HepG2 (cell line): ENCODE measurements around the gene PIP4K2B. TPM values are rescaled to one million over a fixed set of nuclear protein-coding genes. Genes with fewer than 3 reads are reported as not detected.

ENCODE experiments used
- AGO2 ChIP-seq: fragments of 200-400 bp; formaldehyde crosslinking; optimal IDR thresholded peaks from 2 replicates; pipeline ENCODE3; 2017; ENCODE audit warnings: mild to moderate bottlenecking, low read depth, low read length, moderate library complexity
- BCL6 ChIP-seq: IDR thresholded peaks from 2 replicates; pipeline ENCODE4 v1.6.1; 2016; ENCODE audit warnings: missing genetic modification reagents, missing compliant biosample characterization
- DNMT1 ChIP-seq: sonication (generic); formaldehyde crosslinking; IDR thresholded peaks from 2 replicates; pipeline ENCODE4 v1.5.1; 2020; ENCODE audit warnings: mild to moderate bottlenecking, missing genetic modification reagents
- EEA1 ChIP-seq: sonication (generic); formaldehyde crosslinking; IDR thresholded peaks from 2 replicates; pipeline ENCODE4 v1.5.1; 2020; ENCODE audit warnings: mild to moderate bottlenecking, missing genetic modification reagents, borderline replicate concordance
- ERF ChIP-seq: IDR thresholded peaks from 2 replicates; pipeline ENCODE4 v1.6.1; 2018; ENCODE audit warnings: missing biosample characterization, missing genetic modification reagents
- MED13 ChIP-seq: sonication (generic); formaldehyde crosslinking; IDR thresholded peaks from 2 replicates; pipeline ENCODE4 v1.5.0; 2020; ENCODE audit warnings: missing genetic modification reagents
- NCOA2 ChIP-seq: sonication (generic); formaldehyde crosslinking; IDR thresholded peaks from 2 replicates; pipeline ENCODE4 v1.8.0; 2022; ENCODE audit warnings: inconsistent platforms
- POGK ChIP-seq: sonication (generic); formaldehyde crosslinking; conservative IDR thresholded peaks from 2 replicates; pipeline ENCODE4 v1.8.0; 2022; ENCODE audit warnings: mild to moderate bottlenecking, moderate library complexity, missing genetic modification reagents
- POLR2A ChIP-seq, 2 experiments: IDR thresholded peaks; 2 replicates each; pipeline ENCODE4 v1.6.1; 2011; ENCODE audit warnings: low read depth in 2 of 2, low read length in 2 of 2, mild to moderate bottlenecking in 1 of 2, moderate library complexity in 1 of 2; ENCODE audit not compliant: insufficient read depth in 1 of 2
- RBM22 ChIP-seq: fragments of 200-400 bp; formaldehyde crosslinking; optimal IDR thresholded peaks from 2 replicates; pipeline ENCODE3; 2017; ENCODE audit warnings: mild to moderate bottlenecking, low read length, moderate library complexity
- SAFB2 ChIP-seq: sonication (generic); formaldehyde crosslinking; IDR thresholded peaks from 2 replicates; pipeline ENCODE4 v1.5.1; 2020; ENCODE audit warnings: missing genetic modification reagents, low read depth, mild to moderate bottlenecking, borderline replicate concordance
- SATB2 ChIP-seq: sonication (generic); formaldehyde crosslinking; IDR thresholded peaks from 2 replicates; pipeline ENCODE4 v1.5.0; 2020; ENCODE audit warnings: missing genetic modification reagents
- SP5 ChIP-seq: IDR thresholded peaks from 2 replicates; pipeline ENCODE4 v1.6.1; 2016; ENCODE audit warnings: low read depth, borderline replicate concordance
- SRY ChIP-seq: sonication (generic); formaldehyde crosslinking; IDR thresholded peaks from 2 replicates; pipeline ENCODE4 v1.8.0; 2022; ENCODE audit warnings: mild to moderate bottlenecking, missing genetic modification reagents
- ZMYM3 ChIP-seq: sonication (generic); formaldehyde crosslinking; IDR thresholded peaks from 2 replicates; pipeline ENCODE4 v1.5.1; 2020; ENCODE audit warnings: mild to moderate bottlenecking, missing genetic modification reagents
- ZNF263 ChIP-seq: sonication (generic); formaldehyde crosslinking; IDR thresholded peaks from 2 replicates; pipeline ENCODE4 v1.4.0; 2020; ENCODE audit warnings: missing genetic modification reagents
- ZNF343 ChIP-seq: sonication (generic); formaldehyde crosslinking; IDR thresholded peaks from 2 replicates; pipeline ENCODE4 v1.4.0; 2020; ENCODE audit warnings: mild to moderate bottlenecking, missing genetic modification reagents
- ZNF44 ChIP-seq: sonication (generic); formaldehyde crosslinking; IDR thresholded peaks from 2 replicates; pipeline ENCODE4 v1.5.1; 2020; ENCODE audit warnings: mild to moderate bottlenecking, missing genetic modification reagents
- ZNF468 ChIP-seq: sonication (generic); formaldehyde crosslinking; IDR thresholded peaks from 2 replicates; pipeline ENCODE4 v1.8.0; 2022; ENCODE audit warnings: mild to moderate bottlenecking, moderate library complexity, missing genetic modification reagents
- ZNF75D ChIP-seq: sonication (generic); formaldehyde crosslinking; IDR thresholded peaks from 2 replicates; pipeline ENCODE4 v1.8.1; 2023; ENCODE audit warnings: missing genetic modification reagents, mild to moderate bottlenecking, borderline replicate concordance
- ZNF761 ChIP-seq: sonication (generic); formaldehyde crosslinking; conservative IDR thresholded peaks from 2 replicates; pipeline ENCODE4 v1.4.0; 2020; ENCODE audit warnings: mild to moderate bottlenecking, missing genetic modification reagents
- ZXDC ChIP-seq: sonication (generic); formaldehyde crosslinking; IDR thresholded peaks from 2 replicates; pipeline ENCODE4 v1.5.0; 2020; ENCODE audit warnings: mild to moderate bottlenecking, missing genetic modification reagents
- polyA plus RNA-seq, 8 experiments: library from polyadenylated mRNA; depleted of rRNA in 3 of 8; stranded (reverse) in 7 of 8; unstranded in 1 of 8; fragments of >200 nt; fragmentation: Illumina TruSeq in 4 of 8; extraction: Trizol in 4 of 8; gene quantifications; 2 replicates each; pipeline versions ENCODE4 v1.2.1 to v1.2.3, GENCODE V29; 2011 to 2016; ENCODE audit warnings: low read depth in 4 of 8, missing spikeins in 1 of 8, mixed read lengths in 1 of 8; ENCODE audit not compliant: insufficient read depth in 1 of 8
- total RNA-seq, 5 experiments: library from RNA; depleted of rRNA; stranded (reverse); fragments of >200 nt; fragmentation: Illumina TruSeq; extraction: Trizol; gene quantifications; 2 replicates each; pipeline ENCODE4 v1.2.3, GENCODE V29; 2016; ENCODE audit warnings: low read depth in 1 of 5
- TF ChIP-seq, protein P1 (sequence below): sonication (generic); formaldehyde crosslinking; IDR thresholded peaks from 2 replicates; pipeline ENCODE4 v1.4.0; 2020; ENCODE audit warnings: missing genetic modification reagents, borderline replicate concordance

The PIP4K2B gene
- total and polyA plus RNA-seq, 2 of the 13 experiments (the other 11 are each of a cell fraction or from before 2014, with no cell fraction given), result 20.4 to 54.0 TPM

- TF ChIP-seq, protein P1, sequence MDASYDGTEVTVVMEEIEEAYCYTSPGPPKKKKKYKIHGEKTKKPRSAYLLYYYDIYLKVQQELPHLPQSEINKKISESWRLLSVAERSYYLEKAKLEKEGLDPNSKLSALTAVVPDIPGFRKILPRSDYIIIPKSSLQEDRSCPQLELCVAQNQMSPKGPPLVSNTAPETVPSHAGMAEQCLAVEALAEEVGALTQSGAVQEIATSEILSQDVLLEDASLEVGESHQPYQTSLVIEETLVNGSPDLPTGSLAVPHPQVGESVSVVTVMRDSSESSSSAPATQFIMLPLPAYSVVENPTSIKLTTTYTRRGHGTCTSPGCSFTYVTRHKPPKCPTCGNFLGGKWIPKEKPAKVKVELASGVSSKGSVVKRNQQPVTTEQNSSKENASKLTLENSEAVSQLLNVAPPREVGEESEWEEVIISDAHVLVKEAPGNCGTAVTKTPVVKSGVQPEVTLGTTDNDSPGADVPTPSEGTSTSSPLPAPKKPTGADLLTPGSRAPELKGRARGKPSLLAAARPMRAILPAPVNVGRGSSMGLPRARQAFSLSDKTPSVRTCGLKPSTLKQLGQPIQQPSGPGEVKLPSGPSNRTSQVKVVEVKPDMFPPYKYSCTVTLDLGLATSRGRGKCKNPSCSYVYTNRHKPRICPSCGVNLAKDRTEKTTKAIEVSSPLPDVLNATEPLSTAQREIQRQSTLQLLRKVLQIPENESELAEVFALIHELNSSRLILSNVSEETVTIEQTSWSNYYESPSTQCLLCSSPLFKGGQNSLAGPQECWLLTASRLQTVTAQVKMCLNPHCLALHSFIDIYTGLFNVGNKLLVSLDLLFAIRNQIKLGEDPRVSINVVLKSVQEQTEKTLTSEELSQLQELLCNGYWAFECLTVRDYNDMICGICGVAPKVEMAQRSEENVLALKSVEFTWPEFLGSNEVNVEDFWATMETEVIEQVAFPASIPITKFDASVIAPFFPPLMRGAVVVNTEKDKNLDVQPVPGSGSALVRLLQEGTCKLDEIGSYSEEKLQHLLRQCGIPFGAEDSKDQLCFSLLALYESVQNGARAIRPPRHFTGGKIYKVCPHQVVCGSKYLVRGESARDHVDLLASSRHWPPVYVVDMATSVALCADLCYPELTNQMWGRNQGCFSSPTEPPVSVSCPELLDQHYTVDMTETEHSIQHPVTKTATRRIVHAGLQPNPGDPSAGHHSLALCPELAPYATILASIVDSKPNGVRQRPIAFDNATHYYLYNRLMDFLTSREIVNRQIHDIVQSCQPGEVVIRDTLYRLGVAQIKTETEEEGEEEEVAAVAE (CRISPR knock-in tag), result no peak
- TF ChIP-seq ZNF761, result no peak; the same call in 1 of the 2 replicates
- TF ChIP-seq SATB2 (CRISPR knock-in tag), result 0 out of 2 replicates have a peak, but pooled peaks have one; percentile 52
- TF ChIP-seq RBM22, result peak; percentile 98
- peak; percentile 84 for TF ChIP-seq ERF
- no peak for TF ChIP-seq ZNF75D (CRISPR knock-in tag)
- TF ChIP-seq BCL6 (CRISPR knock-in tag), result peak; percentile 59
- TF ChIP-seq MED13, result peak; percentile 3; the same call in 1 of the 2 replicates
- no peak; the same call in 1 of the 2 replicates for TF ChIP-seq ZNF44 (CRISPR knock-in tag)
- peak; percentile 64; the same call in 1 of the 2 replicates for TF ChIP-seq DNMT1 (CRISPR knock-in tag)
- TF ChIP-seq ZXDC (CRISPR knock-in tag), result peak; percentile 70; the same call in 1 of the 2 replicates
- no peak for TF ChIP-seq ZNF468 (CRISPR knock-in tag)
- no peak for TF ChIP-seq SAFB2 (CRISPR knock-in tag)
- TF ChIP-seq SP5 (CRISPR knock-in tag), result no peak
- peak; percentile 58; the same call in 1 of the 2 replicates for TF ChIP-seq ZMYM3 (CRISPR knock-in tag)
- TF ChIP-seq POLR2A (IDR thresholded peaks at IDR 0.05; ENCODE audit: insufficient read depth in 1 of 2, low read depth in 2 of 2, low read length in 2 of 2), result peak in 1 of 2 experiments; percentile 45; a peak in 2 of 4 replicates
- TF ChIP-seq AGO2, result peak; percentile 28
- no peak for TF ChIP-seq ZNF263 (CRISPR knock-in tag)
- no peak; the same call in 1 of the 2 replicates for TF ChIP-seq SRY (CRISPR knock-in tag)
- peak; percentile 60; the same call in 1 of the 2 replicates for TF ChIP-seq NCOA2
- no peak for TF ChIP-seq ZNF343 (CRISPR knock-in tag)
- peak; percentile 22; the same call in 1 of the 2 replicates for TF ChIP-seq POGK (CRISPR knock-in tag)
- peak; percentile 28; the same call in 1 of the 2 replicates for TF ChIP-seq EEA1 (CRISPR knock-in tag)
These were observed 47.5 kb downstream of the PIP4K2B start (continued) for GRCh38 chr17:38751808-38752307.
